H1 (cell line): ENCODE measurements around the gene PARD6B. TPM values are rescaled to one million over a fixed set of nuclear protein-coding genes. Genes with fewer than 3 reads are reported as not detected.

ENCODE experiments used
- CTCF ChIA-PET: fragments of 300-600 bp; sonication (Branson Sonifier 250); formaldehyde crosslinking; loops from one replicate; lab custom pipeline; 2021; ENCODE audit not compliant: partially characterized antibody; lab: Charles Lee
- POLR2A ChIA-PET: fragments of 300-600 bp; sonication (Branson Sonifier 250); formaldehyde crosslinking; loops from one replicate; lab custom pipeline; 2021; ENCODE audit warnings: inconsistent platforms; ENCODE audit not compliant: partially characterized antibody; lab: Charles Lee
- DNase-seq, 2 experiments: peaks; one replicate each; pipeline versions ENCODE4 v3.0.0 to v3.0.0-alpha.2; 2010 to 2022; ENCODE audit warnings: low spot score in 2 of 2, low read depth in 1 of 2, mixed read lengths in 1 of 2
- FAIRE-seq: peaks from 2 replicates; lab custom pipeline; 2011; peaks lifted over from hg19 to GRCh38; lab: Jason Lieb, UNC
- H2AFZ ChIP-seq: 2 replicates; pipeline ENCODE4 v1.8.1; 2012; ENCODE audit warnings: low read length, inconsistent platforms
- H2AK5ac ChIP-seq: 2 replicates; pipeline ENCODE4 v1.6.1; 2013; ENCODE audit warnings: low read depth, low read length
- H2BK120ac ChIP-seq: replicated peaks from 2 replicates; pipeline ENCODE3; 2013; ENCODE audit warnings: low read depth, low read length, inconsistent platforms
- H2BK12ac ChIP-seq: 2 replicates; pipeline ENCODE4 v1.6.1; 2013; ENCODE audit warnings: low read depth, low read length
- H2BK15ac ChIP-seq: 2 replicates; pipeline ENCODE4 v1.6.1; 2013; ENCODE audit warnings: low read length
- H2BK20ac ChIP-seq: 2 replicates; pipeline ENCODE4 v1.6.1; 2013; ENCODE audit warnings: low read length
- H2BK5ac ChIP-seq: 2 replicates; pipeline ENCODE4 v1.6.1; 2013; ENCODE audit warnings: low read depth, low read length
- H3K14ac ChIP-seq: 2 replicates; pipeline ENCODE4 v1.6.1; 2013; ENCODE audit warnings: inconsistent platforms; ENCODE audit not compliant: insufficient read length
- H3K18ac ChIP-seq: 2 replicates; pipeline ENCODE4 v1.6.1; 2013; ENCODE audit warnings: low read length; ENCODE audit errors: extremely low read depth
- H3K23ac ChIP-seq: 2 replicates; pipeline ENCODE4 v1.6.1; 2013; ENCODE audit warnings: inconsistent platforms; ENCODE audit not compliant: insufficient read length
- H3K23me2 ChIP-seq: 2 replicates; pipeline ENCODE4 v1.6.1; 2013; ENCODE audit warnings: low read depth, low read length
- H3K27ac ChIP-seq: 2 replicates; pipeline ENCODE4 v1.6.1; 2011; ENCODE audit warnings: low read depth, low read length, inconsistent platforms
- H3K27me3 ChIP-seq, 4 experiments: replicated peaks in 1 of 4; 1 replicate in 1 of 4; 2 replicates in 3 of 4; pipeline versions ENCODE4 v1.6.1 to v1.8.1; 2011 to 2013; ENCODE audit warnings: low read length in 3 of 4, mild to moderate bottlenecking in 3 of 4, inconsistent platforms in 2 of 4, mixed read lengths in 2 of 4, moderate library complexity in 1 of 4; ENCODE audit not compliant: control insufficient read depth in 3 of 4, insufficient read depth in 3 of 4; ENCODE audit errors: extremely low read depth in 1 of 4
- H3K36me3 ChIP-seq, 4 experiments: 2 replicates each; pipeline versions ENCODE4 v1.6.1 to v1.8.1; 2011 to 2013; ENCODE audit warnings: mild to moderate bottlenecking in 4 of 4, low read length in 3 of 4, moderate library complexity in 2 of 4, control low read depth in 1 of 4, inconsistent platforms in 1 of 4; ENCODE audit not compliant: insufficient read depth in 4 of 4, control insufficient read depth in 2 of 4
- H3K4ac ChIP-seq: replicated peaks from 2 replicates; pipeline ENCODE3; 2013; ENCODE audit warnings: low read length, low read depth, mixed read lengths, inconsistent platforms; ENCODE audit not compliant: insufficient read length
- H3K4me1 ChIP-seq, 4 experiments: replicated peaks in 1 of 4; 1 replicate in 1 of 4; 2 replicates in 3 of 4; pipeline versions ENCODE4 v1.6.1 to v1.8.1; 2011 to 2013; ENCODE audit warnings: low read length in 3 of 4, inconsistent platforms in 2 of 4, mixed read lengths in 1 of 4; ENCODE audit not compliant: insufficient read depth in 4 of 4, control insufficient read depth in 3 of 4
- H3K4me2 ChIP-seq, 2 experiments: 2 replicates each; pipeline versions ENCODE4 v1.6.1 to v1.8.1; 2011 to 2013; ENCODE audit warnings: low read depth in 2 of 2, low read length in 2 of 2, control low read depth in 1 of 2, inconsistent platforms in 1 of 2, mild to moderate bottlenecking in 1 of 2; ENCODE audit not compliant: insufficient read depth in 1 of 2
- H3K4me3 ChIP-seq, 4 experiments: fragments of 200-600, 300-600 bp in 1 of 4; sonication (generic), shearing (Covaris generic), sonication (Bioruptor Twin) in 1 of 4; 2 replicates each; pipeline versions ENCODE4 v1.5.1 to v1.8.1; 2011 to 2016; ENCODE audit warnings: low read length in 4 of 4, low read depth in 3 of 4, control low read depth in 2 of 4, inconsistent platforms in 2 of 4, mild to moderate bottlenecking in 2 of 4, mixed read lengths in 1 of 4, moderate library complexity in 1 of 4; ENCODE audit not compliant: insufficient read depth in 2 of 4; ENCODE audit errors: extremely low read depth in 1 of 4
- H3K56ac ChIP-seq: replicated peaks from 2 replicates; pipeline ENCODE3; 2013; ENCODE audit warnings: low read depth, mild to moderate bottlenecking, mixed read lengths, low read length, inconsistent platforms; ENCODE audit not compliant: insufficient read length
- H3K79me1 ChIP-seq: 2 replicates; pipeline ENCODE4 v1.6.1; 2013; ENCODE audit warnings: low read depth, low read length, control low read depth
- H3K79me2 ChIP-seq, 2 experiments: 2 replicates each; pipeline versions ENCODE4 v1.6.1 to v1.8.1; 2012 to 2013; ENCODE audit warnings: low read length in 2 of 2, mild to moderate bottlenecking in 2 of 2, inconsistent platforms in 1 of 2; ENCODE audit not compliant: insufficient read depth in 2 of 2, control insufficient read depth in 1 of 2
- H3K9ac ChIP-seq, 4 experiments: replicated peaks in 1 of 4; 1 replicate in 1 of 4; 2 replicates in 3 of 4; pipeline versions ENCODE4 v1.6.1 to v1.8.1; 2011 to 2013; ENCODE audit warnings: low read depth in 3 of 4, low read length in 3 of 4, control low read depth in 2 of 4, mild to moderate bottlenecking in 2 of 4, moderate library complexity in 2 of 4, inconsistent platforms in 1 of 4; ENCODE audit errors: extremely low read depth in 1 of 4
- H3K9me3 ChIP-seq, 2 experiments: 2 replicates each; pipeline versions ENCODE4 v1.6.1 to v1.8.1; 2012 to 2013; ENCODE audit warnings: mild to moderate bottlenecking in 2 of 2, moderate library complexity in 2 of 2, control low read depth in 1 of 2, inconsistent platforms in 1 of 2, low read depth in 1 of 2, low read length in 1 of 2, mixed read lengths in 1 of 2; ENCODE audit not compliant: insufficient read depth in 2 of 2
- H4K20me1 ChIP-seq, 2 experiments: replicated peaks in 1 of 2; 2 replicates each; pipeline versions ENCODE3 to v1.8.1; 2011 to 2013; ENCODE audit warnings: inconsistent platforms in 2 of 2, low read length in 2 of 2, mild to moderate bottlenecking in 1 of 2; ENCODE audit not compliant: insufficient read depth in 2 of 2, control insufficient read depth in 1 of 2
- H4K5ac ChIP-seq: 2 replicates; pipeline ENCODE4 v1.6.1; 2013; ENCODE audit warnings: low read length, low read depth, mixed read lengths, inconsistent platforms; ENCODE audit not compliant: insufficient read length
- H4K8ac ChIP-seq: 2 replicates; pipeline ENCODE4 v1.8.0; 2013; ENCODE audit warnings: mild to moderate bottlenecking, moderate library complexity, low read length, inconsistent platforms; ENCODE audit not compliant: insufficient read depth; ENCODE audit errors: extremely low read depth
- H4K91ac ChIP-seq: replicated peaks from 2 replicates; pipeline ENCODE3; 2013; ENCODE audit warnings: low read length, mixed read lengths, inconsistent platforms; ENCODE audit not compliant: insufficient read length
- CREB1 ChIP-seq: IDR thresholded peaks from 2 replicates; pipeline ENCODE4 v1.6.1; 2012; ENCODE audit warnings: inconsistent platforms
- CTBP2 ChIP-seq: IDR thresholded peaks from 2 replicates; pipeline ENCODE4 v1.7.0; 2011; ENCODE audit warnings: borderline replicate concordance, mild to moderate bottlenecking, moderate library complexity, mixed read lengths, low read length; ENCODE audit not compliant: insufficient read depth, insufficient read length
- MAFK ChIP-seq: IDR thresholded peaks from 2 replicates; pipeline ENCODE4 v1.6.1; 2012; ENCODE audit warnings: low read depth, mild to moderate bottlenecking, improper control_type of control experiment, low read length
- POLR2A ChIP-seq, 2 experiments: IDR thresholded peaks; 1 replicate in 1 of 2; 2 replicates in 1 of 2; pipeline ENCODE4 v1.6.1; 2011; ENCODE audit warnings: low read depth in 2 of 2, low read length in 2 of 2, mild to moderate bottlenecking in 2 of 2; ENCODE audit errors: control extremely low read depth in 1 of 2
- RAD21 ChIP-seq, 2 experiments: IDR thresholded peaks in 1 of 2; conservative IDR thresholded peaks in 1 of 2; 2 replicates each; pipeline ENCODE4 v1.6.1; 2011; ENCODE audit warnings: low read depth in 2 of 2, low read length in 2 of 2, improper control_type of control experiment in 1 of 2, inconsistent platforms in 1 of 2, mild to moderate bottlenecking in 1 of 2, moderate library complexity in 1 of 2
- RXRA ChIP-seq: IDR thresholded peaks from 2 replicates; pipeline ENCODE4 v1.6.1; 2011; ENCODE audit warnings: low read depth, mild to moderate bottlenecking, low read length, moderate library complexity; ENCODE audit not compliant: insufficient read depth
- SAP30 ChIP-seq: fragments of 300-600 bp; sonication (generic); IDR thresholded peaks from 2 replicates; pipeline ENCODE4 v1.7.1; 2012; ENCODE audit warnings: low read length, moderate library complexity, mild to moderate bottlenecking, inconsistent platforms; ENCODE audit not compliant: insufficient read depth, insufficient replicate concordance
- SIN3A ChIP-seq, 2 experiments: IDR thresholded peaks in 1 of 2; conservative IDR thresholded peaks in 1 of 2; 2 replicates each; pipeline ENCODE4 v1.6.1; 2011 to 2012; ENCODE audit warnings: low read length in 2 of 2, improper control_type of control experiment in 1 of 2, low read depth in 1 of 2, mild to moderate bottlenecking in 1 of 2
- SP1 ChIP-seq: IDR thresholded peaks from 2 replicates; pipeline ENCODE4 v1.6.1; 2011; ENCODE audit warnings: low read depth, low read length
- SP2 ChIP-seq: IDR thresholded peaks from 2 replicates; pipeline ENCODE4 v1.6.1; 2012; ENCODE audit warnings: mild to moderate bottlenecking, low read length, inconsistent platforms
- TAF7 ChIP-seq: optimal IDR thresholded peaks from 2 replicates; pipeline ENCODE3; 2011; ENCODE audit warnings: low read depth, mild to moderate bottlenecking, inconsistent platforms, low read length, moderate library complexity, borderline replicate concordance
- TEAD4 ChIP-seq: IDR thresholded peaks from 2 replicates; pipeline ENCODE4 v1.6.1; 2012; ENCODE audit warnings: low read depth, low read length, inconsistent platforms, mixed read lengths
- YY1 ChIP-seq: IDR thresholded peaks from 2 replicates; pipeline ENCODE4 v1.6.1; 2011; ENCODE audit warnings: low read depth, mild to moderate bottlenecking, low read length
- WGBS, 2 experiments: shearing (Covaris generic) in 1 of 2; methylation state at CpG; one replicate each; pipeline versions ENCODE4 v1.1.6 to v1.1.7; 2013 to 2015; ENCODE audit warnings: low lambda C conversion rate in 2 of 2, mixed read lengths in 2 of 2, inconsistent platforms in 1 of 2, low coverage in 1 of 2, missing lambda C conversion rate in 1 of 2; ENCODE audit not compliant: insufficient replicate concordance in 2 of 2, insufficient coverage in 1 of 2, insufficient read length in 1 of 2; ENCODE audit errors: extremely low coverage in 1 of 2, missing lambda C conversion rate in 1 of 2; 5-methylcytosine and 5-hydroxymethylcytosine counted together
- polyA plus RNA-seq, 7 experiments: library from polyadenylated mRNA; depleted of rRNA in 3 of 7; stranded (reverse) in 5 of 7; unstranded in 2 of 7; fragments of >200 nt in 5 of 7; fragments of 200-250 nt in 2 of 7; gene quantifications; 1 replicate in 5 of 7; 2 replicates in 1 of 7; 4 replicates in 1 of 7; pipeline versions ENCODE4 v1.2.1 to v1.2.3, GENCODE V29; 2011 to 2013; ENCODE audit warnings: missing spikeins in 2 of 7, mixed read lengths in 2 of 7
- total RNA-seq: library from RNA; stranded (reverse); fragmentation: NEBNext Ultra II Directional; extraction: Animal tissue kit (Norgen Biotek cat#: 25700); gene quantifications from 2 replicates; pipeline ENCODE4 v1.2.1, GENCODE V29; 2021

Gene PARD6B
- total and polyA plus RNA-seq, 2 of the 8 experiments (the other 6 are each of a cell fraction or from before 2014, with no cell fraction given), result 5.2 to 34.1 TPM

- H3K4me1 ChIP-seq, result peaks cover 0 to 2% (median 0%) of the 10 kb centered on the region in 4 experiments; a peak in 2 of 7 replicates
- POLR2A ChIA-PET, result no interaction called here
- DNase-seq, result no peak
- H3K79me1 ChIP-seq, result no peaks in the 10 kb centered on the region
- H3K14ac ChIP-seq, result no peak overlapping the region
- no peaks in the 10 kb centered on the region for H3K9me3 ChIP-seq
- H3K56ac ChIP-seq, result no peak overlapping the region
- no peak for FAIRE-seq
- H3K23ac ChIP-seq, result no peak overlapping the region
- CTCF ChIA-PET, result interaction anchor here (0.9 kb wide), 1 partner anchor 12 kb away, joined by 3 read pairs; no protein-coding TSS in a partner anchor
- no peaks in the 10 kb centered on the region for H3K36me3 ChIP-seq
- H2AFZ ChIP-seq, result no peak overlapping the region
- H4K91ac ChIP-seq, result no peak overlapping the region
- no peak overlapping the region for H2BK12ac ChIP-seq
- no peak overlapping the region for H2BK5ac ChIP-seq
- no peaks in the 10 kb centered on the region for H3K27me3 ChIP-seq
- H3K79me2 ChIP-seq, result no peaks in the 10 kb centered on the region
- H4K8ac ChIP-seq, result no peak overlapping the region
- H4K5ac ChIP-seq, result no peak overlapping the region
- H3K23me2 ChIP-seq, result no peaks in the 10 kb centered on the region
- WGBS, 2 experiments, result 89% methylated on average over 4 of the region's 4 CpGs; no CpG with 5 or more reads in 1 of the 2 experiments
- TF ChIP-seq RXRA (no peak), RAD21 (IDR thresholded peaks at IDR 0.05 in 1 of 2, conservative IDR thresholded peaks at IDR 0.05 in 1 of 2; ENCODE audit: low read depth in 2 of 2, low read length in 2 of 2) (no peak), POLR2A (IDR thresholded peaks at IDR 0.05; ENCODE audit: control extremely low read depth in 1 of 2, low read depth in 2 of 2, low read length in 2 of 2) (no peak), CTBP2 (no peak), SP2 (no peak), YY1 (no peak), CREB1 (no peak), TAF7 (no peak), SAP30 (no peak), MAFK (no peak), TEAD4 (no peak), SP1 (no peak), SIN3A (conservative IDR thresholded peaks at IDR 0.05 in 1 of 2, IDR thresholded peaks at IDR 0.05 in 1 of 2; ENCODE audit: low read depth in 1 of 2, low read length in 2 of 2) (no peak)
- H2BK120ac ChIP-seq, result no peak overlapping the region
- H3K4me2 ChIP-seq, result no peak overlapping the region
- H2BK20ac ChIP-seq, result no peak overlapping the region
- H4K20me1 ChIP-seq, result no peaks in the 10 kb centered on the region
- no peak overlapping the region for H2AK5ac ChIP-seq
- no peak overlapping the region for H3K27ac ChIP-seq
- no peak overlapping the region for H3K18ac ChIP-seq
- no peak overlapping the region for H3K9ac ChIP-seq
- no peak overlapping the region for H3K4me3 ChIP-seq
- H2BK15ac ChIP-seq, result no peak overlapping the region
- H3K4ac ChIP-seq, result no peak overlapping the region
Measured at GRCh38 chr20:50682065-50682464, 49.3 kb upstream of the PARD6B start.
